Prostate gland (tissue), 2 donors: ENCODE data around the gene CAPRIN2.

Experiments
- CTCF ChIP-seq, 4 experiments: fragments of 200-600 bp in 2 of 4; fragments of 450-650 bp in 2 of 4; sonication (generic) in 2 of 4; IDR thresholded peaks; 1 replicate in 3 of 4; 2 replicates in 1 of 4; pipeline ENCODE4 v1.5.1; 2016 to 2019; ENCODE audit warnings: antibody characterized with exemption in 4 of 4, mild to moderate bottlenecking in 2 of 4, moderate library complexity in 2 of 4
- POLR2A ChIP-seq: fragments of 450-650 bp; IDR thresholded peaks from one replicate; pipeline ENCODE4 v1.6.1; 2016; ENCODE audit warnings: antibody characterized with exemption, mild to moderate bottlenecking

- TF ChIP-seq CTCF (IDR thresholded peaks at IDR 0.05) (no peak), POLR2A (no peak)
Measured at GRCh38 chr12:30753751-30754382, 884 bp downstream of the CAPRIN2 start.
